ENCODE measurements around the gene RICTOR.
A peak's percentile ranks its signal among the peaks of the same experiment; 100 is the strongest.

The RICTOR gene

DNA sequence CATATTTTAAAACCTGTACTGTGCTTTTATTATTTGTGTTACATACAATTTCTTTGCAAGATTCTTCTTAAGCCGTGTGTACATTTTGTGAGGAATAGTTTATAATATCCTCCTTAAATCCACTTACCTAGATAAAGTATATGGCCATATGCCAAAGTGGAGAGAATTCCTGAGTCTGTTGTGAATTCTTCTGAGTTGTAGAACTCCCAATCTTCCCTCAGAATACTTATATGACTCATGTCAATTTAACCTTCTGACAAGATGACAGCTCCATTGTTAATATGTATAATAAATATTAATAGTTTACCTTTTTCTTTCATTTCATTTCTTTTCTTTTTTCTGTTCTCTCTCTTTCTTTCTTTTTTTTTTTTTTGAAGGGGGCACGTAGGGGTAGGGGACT lies 6.0 kb upstream of the RICTOR start:
- H3F3A ChIP-seq (ENCODE audit: insufficient read depth) = peaks cover 19% of the 10 kb centered on the region; the same call in 1 of the 2 replicates
- no peaks in the 10 kb centered on the region for H4K20me1 ChIP-seq (ENCODE audit: low read depth, low read length)
- no peaks in the 10 kb centered on the region for H3K36me3 ChIP-seq (ENCODE audit: low read length)
- no peak overlapping the region for H3K4me2 ChIP-seq (ENCODE audit: low read depth, low read length, poor library complexity, severe bottlenecking)
- no peaks in the 10 kb centered on the region for H3K9me2 ChIP-seq (replicated peaks; ENCODE audit: insufficient read depth, low read length)
- no peak overlapping the region for H3K27ac ChIP-seq (ENCODE audit: low read depth, low read length)
- H3K27me3 ChIP-seq (ENCODE audit: low read length) = no peaks in the 10 kb centered on the region
- no peak overlapping the region for H3K9ac ChIP-seq (ENCODE audit: low read length)
- no peak overlapping the region for H2AFZ ChIP-seq (ENCODE audit: low read depth, low read length, severe bottlenecking)
- H3K79me2 ChIP-seq (ENCODE audit: insufficient read depth, low read length) = no peaks in the 10 kb centered on the region
- TF ChIP-seq EZH2phosphoT487 (conservative IDR thresholded peaks at IDR 0.05; ENCODE audit: low read length) = no peak
- TF ChIP-seq, protein P1, sequence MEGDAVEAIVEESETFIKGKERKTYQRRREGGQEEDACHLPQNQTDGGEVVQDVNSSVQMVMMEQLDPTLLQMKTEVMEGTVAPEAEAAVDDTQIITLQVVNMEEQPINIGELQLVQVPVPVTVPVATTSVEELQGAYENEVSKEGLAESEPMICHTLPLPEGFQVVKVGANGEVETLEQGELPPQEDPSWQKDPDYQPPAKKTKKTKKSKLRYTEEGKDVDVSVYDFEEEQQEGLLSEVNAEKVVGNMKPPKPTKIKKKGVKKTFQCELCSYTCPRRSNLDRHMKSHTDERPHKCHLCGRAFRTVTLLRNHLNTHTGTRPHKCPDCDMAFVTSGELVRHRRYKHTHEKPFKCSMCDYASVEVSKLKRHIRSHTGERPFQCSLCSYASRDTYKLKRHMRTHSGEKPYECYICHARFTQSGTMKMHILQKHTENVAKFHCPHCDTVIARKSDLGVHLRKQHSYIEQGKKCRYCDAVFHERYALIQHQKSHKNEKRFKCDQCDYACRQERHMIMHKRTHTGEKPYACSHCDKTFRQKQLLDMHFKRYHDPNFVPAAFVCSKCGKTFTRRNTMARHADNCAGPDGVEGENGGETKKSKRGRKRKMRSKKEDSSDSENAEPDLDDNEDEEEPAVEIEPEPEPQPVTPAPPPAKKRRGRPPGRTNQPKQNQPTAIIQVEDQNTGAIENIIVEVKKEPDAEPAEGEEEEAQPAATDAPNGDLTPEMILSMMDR (IDR thresholded peaks at IDR 0.05; ENCODE audit: insufficient read depth, low read length, poor library complexity, severe bottlenecking) = no peak
- no peak overlapping the region for H3K4me3 ChIP-seq (ENCODE audit: insufficient read depth, low read length, poor library complexity, severe bottlenecking)
- no peaks in the 10 kb centered on the region for H3K9me3 ChIP-seq (ENCODE audit: insufficient read depth, low read length)

DNA sequence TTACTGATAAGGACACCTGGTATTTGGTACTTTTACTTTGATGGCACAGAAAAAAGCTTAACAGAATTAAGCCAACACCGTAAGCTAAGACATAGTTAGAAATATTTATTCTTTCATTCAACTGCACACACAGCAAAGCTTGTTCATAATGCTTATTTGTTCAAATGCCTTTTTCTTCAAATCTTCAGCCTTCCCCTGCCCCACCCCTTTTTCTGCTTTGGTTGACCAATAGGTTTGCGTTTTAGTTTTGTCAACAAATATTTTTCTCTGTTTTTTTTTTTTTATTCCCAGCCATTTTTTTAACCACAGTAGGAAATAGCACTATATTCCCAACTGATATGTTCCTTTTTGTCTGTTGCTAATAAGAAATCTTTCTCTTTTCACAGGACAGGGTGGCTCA lies 4.9 kb upstream of the RICTOR start:
- H4K20me1 ChIP-seq (ENCODE audit: low read depth, low read length) = no peaks in the 10 kb centered on the region
- no peak overlapping the region for H3K4me2 ChIP-seq (ENCODE audit: low read depth, low read length, poor library complexity, severe bottlenecking)
- H3K36me3 ChIP-seq (ENCODE audit: low read length) = no peaks in the 10 kb centered on the region
- H3K9ac ChIP-seq (ENCODE audit: low read length) = no peak overlapping the region
- H3K27ac ChIP-seq (ENCODE audit: low read depth, low read length) = no peak overlapping the region
- no peaks in the 10 kb centered on the region for H3K9me3 ChIP-seq (ENCODE audit: insufficient read depth, low read length)
- H3K4me3 ChIP-seq (ENCODE audit: insufficient read depth, low read length, poor library complexity, severe bottlenecking) = no peak overlapping the region
- H3K27me3 ChIP-seq (ENCODE audit: low read length) = no peaks in the 10 kb centered on the region
- peaks cover 19% of the 10 kb centered on the region; the same call in 1 of the 2 replicates for H3F3A ChIP-seq (ENCODE audit: insufficient read depth)
- H2AFZ ChIP-seq (ENCODE audit: low read depth, low read length, severe bottlenecking) = no peak overlapping the region
- no peak for TF ChIP-seq EZH2phosphoT487 (conservative IDR thresholded peaks at IDR 0.05; ENCODE audit: low read length)
- TF ChIP-seq, protein P1 (IDR thresholded peaks at IDR 0.05; ENCODE audit: insufficient read depth, low read length, poor library complexity, severe bottlenecking) = no peak
- no peaks in the 10 kb centered on the region for H3K9me2 ChIP-seq (replicated peaks; ENCODE audit: insufficient read depth, low read length)
- H3K79me2 ChIP-seq (ENCODE audit: insufficient read depth, low read length) = no peaks in the 10 kb centered on the region

DNA sequence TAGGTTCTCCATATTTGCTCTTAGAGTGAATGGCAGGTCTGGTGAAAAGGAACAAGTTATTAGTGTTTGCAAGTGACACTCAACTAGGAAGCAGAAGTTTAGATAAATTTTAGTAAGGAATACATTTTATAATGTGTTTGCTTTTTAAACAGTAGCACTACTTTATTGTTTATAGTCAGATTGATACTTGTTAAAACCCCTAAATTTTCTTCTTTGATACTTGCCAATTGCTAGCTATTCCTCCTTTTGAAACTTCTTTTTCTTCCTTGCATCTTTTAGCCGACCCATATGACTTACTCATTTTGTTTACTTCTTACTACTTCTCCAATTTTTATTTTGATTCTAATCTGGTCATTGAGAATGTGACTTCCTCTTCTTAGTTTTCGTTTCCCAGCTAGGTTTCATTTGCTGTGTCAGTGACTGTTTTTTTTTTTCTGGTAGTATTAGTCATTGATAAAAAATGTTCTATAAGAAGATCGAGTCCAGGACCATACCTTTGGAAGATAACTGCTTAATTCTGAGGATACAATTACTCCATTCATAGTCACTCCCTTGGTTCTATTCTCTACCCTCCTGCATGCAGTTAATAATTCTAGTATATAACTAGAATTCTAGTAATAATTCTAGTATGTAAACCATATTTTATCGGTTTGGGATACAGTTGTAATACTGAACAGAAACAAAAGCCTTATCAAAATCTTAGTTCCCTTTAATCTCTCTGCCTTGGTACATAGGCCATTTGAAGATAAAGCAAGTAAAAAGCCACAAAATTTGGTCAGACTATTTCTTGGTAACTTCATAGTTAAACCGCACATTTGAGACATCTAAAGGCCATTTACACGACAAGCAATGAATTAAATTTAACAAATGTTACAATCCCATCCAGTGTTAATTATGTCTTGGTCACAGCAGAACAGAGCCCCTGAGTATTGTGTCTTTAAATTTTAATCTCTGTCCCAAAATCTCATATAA lies 2.8 kb upstream of the RICTOR start:
- Histone ChIP-seq H3F3A (ENCODE audit: insufficient read depth) (peaks cover 19% of the 10 kb centered on the region; the same call in 1 of the 2 replicates), H3K27ac (ENCODE audit: low read depth, low read length) (peak overlapping the region; percentile 38; the same call in 1 of the 2 replicates), H3K9ac (ENCODE audit: low read length) (no peak overlapping the region), H3K9me2 (replicated peaks; ENCODE audit: insufficient read depth, low read length) (no peaks in the 10 kb centered on the region), H3K4me2 (ENCODE audit: low read depth, low read length, poor library complexity, severe bottlenecking) (peak overlapping the region; percentile 79), H3K9me3 (ENCODE audit: insufficient read depth, low read length) (no peaks in the 10 kb centered on the region), H3K4me3 (ENCODE audit: insufficient read depth, low read length, poor library complexity, severe bottlenecking) (peak overlapping the region; percentile 16), H3K36me3 (ENCODE audit: low read length) (0 out of 2 replicates have a peak, but pooled peaks cover 5% of the 10 kb centered on the region), H3K79me2 (ENCODE audit: insufficient read depth, low read length) (peaks cover 17% of the 10 kb centered on the region), H2AFZ (ENCODE audit: low read depth, low read length, severe bottlenecking) (no peak overlapping the region), H4K20me1 (ENCODE audit: low read depth, low read length) (peaks cover 13% of the 10 kb centered on the region), H3K27me3 (ENCODE audit: low read length) (no peaks in the 10 kb centered on the region)
- no peak for TF ChIP-seq EZH2phosphoT487 (conservative IDR thresholded peaks at IDR 0.05; ENCODE audit: low read length)
- TF ChIP-seq, protein P1 (IDR thresholded peaks at IDR 0.05; ENCODE audit: insufficient read depth, low read length, poor library complexity, severe bottlenecking) = no peak

Data from SU-DHL-6 (cell line).